SKM-1 treated with dmso at 0.1 percent for 144 hours (cell line): Measurements from ENCODE around the gene SLC6A1.

Experiments used
- DNase-seq: peaks from one replicate; lab custom pipeline; 2025; ENCODE audit not compliant: unreplicated experiment; lab: John Stamatoyannopoulos, UW

SLC6A1 gene

DNA sequence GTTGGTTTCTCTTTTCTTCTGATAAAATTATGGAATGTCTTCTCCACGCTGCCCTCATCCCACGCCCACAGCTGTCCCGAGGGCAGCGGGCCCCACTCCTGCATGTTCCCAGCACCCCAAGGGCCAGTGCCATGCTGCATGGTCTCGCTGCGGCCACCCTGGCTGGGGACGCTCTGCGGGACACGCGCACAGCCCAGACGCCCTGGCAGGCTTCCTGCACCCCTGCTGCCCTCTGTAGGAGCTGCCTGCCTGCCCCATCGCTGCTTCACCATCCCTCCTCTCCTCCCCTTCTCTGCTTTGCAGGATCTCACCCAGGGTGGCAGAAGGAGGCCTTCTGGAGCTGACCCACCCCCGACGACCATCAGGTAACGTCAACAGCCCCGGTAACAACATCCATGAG, 22.8 kb downstream of the SLC6A1 start:
- DNase-seq: no peak

GRCh38 chr3:11016727-11017126, 24.2 kb downstream of the SLC6A1 start:
- DNase-seq: no peak

GRCh38 chr3:11019116-11019819, 26.7 kb downstream of the SLC6A1 start:
- no peak for DNase-seq

- no peak for DNase-seq
Measured at GRCh38 chr3:11020764-11021163, 28.2 kb downstream of the SLC6A1 start.

- DNase-seq: no peak
Measured at GRCh38 chr3:11021611-11022011, 29.1 kb downstream of the SLC6A1 start.

DNA sequence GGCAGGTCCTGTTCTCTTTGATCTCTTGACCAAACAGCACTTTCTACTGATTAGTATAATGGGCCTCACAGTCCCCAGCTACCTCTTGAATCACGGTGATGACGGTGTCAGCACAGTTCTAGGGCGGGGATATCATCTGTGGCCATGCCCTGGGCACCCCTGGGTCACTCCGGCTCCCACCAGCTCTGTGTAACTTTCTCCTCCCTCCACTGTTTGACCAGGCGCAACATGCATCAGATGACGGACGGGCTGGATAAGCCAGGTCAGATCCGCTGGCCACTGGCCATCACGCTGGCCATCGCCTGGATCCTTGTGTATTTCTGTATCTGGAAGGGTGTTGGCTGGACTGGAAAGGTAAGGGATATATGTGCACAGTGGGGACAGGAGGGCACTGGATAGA, 29.6 kb downstream of the SLC6A1 start:
- no peak for DNase-seq

DNA sequence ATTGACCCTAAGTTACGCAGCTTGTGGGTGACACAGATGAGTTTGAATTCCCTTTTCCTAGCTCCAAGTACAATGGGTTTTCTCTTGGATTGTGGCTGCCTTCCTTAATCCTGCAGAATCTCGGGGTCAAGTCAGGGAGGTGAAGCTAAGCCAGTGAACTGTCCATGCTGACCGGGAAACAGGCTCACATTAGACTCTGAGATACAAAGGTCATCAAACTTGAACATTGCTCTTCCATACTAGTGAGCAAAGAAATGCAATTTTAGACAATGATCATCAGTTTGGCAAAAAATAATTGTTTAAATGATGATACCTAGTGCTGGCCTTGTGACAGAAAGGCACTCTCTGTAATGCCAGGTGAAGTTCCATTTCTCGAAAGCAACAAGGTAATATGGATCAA, 31.6 kb downstream of the SLC6A1 start:
- no peak for DNase-seq

DNA sequence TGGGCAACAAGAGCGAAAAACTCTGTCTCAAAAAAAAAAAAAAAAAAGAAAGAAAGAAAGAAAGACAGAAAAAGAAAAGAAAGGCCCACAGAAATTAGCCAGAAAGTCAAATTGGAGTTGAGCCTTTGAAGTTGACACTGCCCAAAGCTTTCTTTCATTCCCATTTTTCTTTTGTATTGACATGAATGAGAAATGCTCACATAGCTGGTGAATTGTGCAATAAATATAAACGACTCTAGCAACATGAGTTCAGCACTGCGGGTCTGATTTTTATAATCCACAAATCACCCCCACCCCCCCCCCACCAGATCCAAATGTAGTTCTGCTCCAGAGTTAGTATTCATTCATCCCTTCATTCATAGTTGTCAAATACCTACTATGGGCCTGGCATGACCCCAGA, 37.4 kb downstream of the SLC6A1 start:
- DNase-seq: no peak

GRCh38 chr3:11033871-11034270, 41.3 kb downstream of the SLC6A1 start:
- no peak for DNase-seq

DNA sequence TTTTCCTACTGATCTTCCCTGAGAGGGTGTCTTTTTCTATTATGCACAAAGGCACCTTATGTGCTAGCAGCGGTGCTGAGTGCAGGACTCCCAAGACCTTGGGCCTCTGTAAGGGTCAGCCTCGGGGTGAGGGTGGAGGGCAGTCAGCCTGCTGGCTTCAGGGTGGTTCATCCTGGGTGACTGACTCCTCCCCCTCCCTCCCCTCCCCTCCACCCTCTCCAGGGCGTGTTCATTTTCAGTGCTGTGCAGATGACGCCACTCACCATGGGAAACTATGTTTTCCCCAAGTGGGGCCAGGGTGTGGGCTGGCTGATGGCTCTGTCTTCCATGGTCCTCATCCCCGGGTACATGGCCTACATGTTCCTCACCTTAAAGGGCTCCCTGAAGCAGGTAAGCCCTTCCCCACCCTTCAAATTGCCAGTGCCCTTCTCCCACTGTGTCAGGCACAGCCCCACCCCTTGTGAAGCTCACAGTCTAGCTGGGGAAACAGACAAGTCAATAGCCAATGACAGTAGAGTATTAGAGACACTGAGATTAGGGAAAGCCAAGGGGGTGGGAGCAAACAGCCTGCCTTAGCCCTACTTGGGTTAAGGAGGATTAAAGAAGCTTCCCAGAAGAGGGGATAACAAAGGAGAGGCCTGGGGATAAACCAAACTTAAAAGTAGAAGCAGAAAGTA, 41.9 kb downstream of the SLC6A1 start:
- DNase-seq: no peak

- no peak for DNase-seq
Measured at GRCh38 chr3:11035757-11036505, 43.4 kb downstream of the SLC6A1 start.

DNA sequence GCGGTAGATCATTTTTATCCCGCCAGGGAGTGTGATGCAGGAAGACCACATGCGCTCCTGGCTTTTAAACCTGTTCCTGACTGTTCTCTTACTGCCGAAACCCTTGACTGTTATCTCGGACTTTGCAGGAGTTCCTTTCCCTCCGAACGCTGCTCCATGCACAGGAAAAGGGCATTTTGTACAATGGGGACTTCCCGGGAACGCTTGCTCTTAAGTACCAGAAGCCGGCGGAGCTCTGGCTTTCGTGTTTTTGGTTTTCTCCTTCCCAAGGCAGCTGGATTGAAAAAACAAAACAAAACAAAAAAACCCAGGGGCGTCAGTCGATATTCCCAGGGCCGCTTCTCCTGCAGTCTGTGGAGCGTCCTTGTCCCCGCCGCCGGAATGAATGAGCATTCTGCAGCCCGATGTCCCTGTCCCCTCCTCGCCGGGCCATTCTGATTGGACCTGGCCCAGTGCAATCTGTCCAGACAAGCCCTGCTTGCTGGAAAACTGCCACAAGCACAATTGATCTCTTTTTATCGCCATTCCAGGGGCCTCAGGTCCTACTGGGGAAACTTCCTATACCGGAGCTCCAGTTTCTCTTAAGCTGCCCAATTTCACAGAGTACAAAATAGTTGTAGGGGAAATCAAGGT, 44.8 kb downstream of the SLC6A1 start:
- DNase-seq: no peak

DNA sequence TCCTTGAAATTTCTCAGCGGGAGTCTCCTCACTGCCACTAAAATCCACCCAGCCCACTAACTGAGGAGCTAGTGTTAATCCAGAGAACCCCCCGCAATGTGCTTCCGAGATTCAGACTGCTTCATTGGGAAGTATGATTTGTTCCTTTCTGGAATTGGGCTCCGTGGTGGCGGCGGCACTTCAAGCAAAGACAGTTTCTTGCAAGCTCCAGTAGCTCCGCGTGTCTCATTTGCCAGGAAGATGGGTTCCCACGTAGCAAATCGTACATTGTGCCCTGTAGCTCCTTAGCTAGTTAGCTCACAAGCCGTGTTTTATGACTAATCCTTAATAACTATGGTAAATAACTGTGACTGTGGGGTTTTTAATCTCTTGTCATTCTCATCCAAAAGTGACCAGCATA, 45.4 kb downstream of the SLC6A1 start:
- DNase-seq: no peak

- no peak for DNase-seq
Measured at GRCh38 chr3:11045536-11045935, 53.0 kb downstream of the SLC6A1 start.

DNA sequence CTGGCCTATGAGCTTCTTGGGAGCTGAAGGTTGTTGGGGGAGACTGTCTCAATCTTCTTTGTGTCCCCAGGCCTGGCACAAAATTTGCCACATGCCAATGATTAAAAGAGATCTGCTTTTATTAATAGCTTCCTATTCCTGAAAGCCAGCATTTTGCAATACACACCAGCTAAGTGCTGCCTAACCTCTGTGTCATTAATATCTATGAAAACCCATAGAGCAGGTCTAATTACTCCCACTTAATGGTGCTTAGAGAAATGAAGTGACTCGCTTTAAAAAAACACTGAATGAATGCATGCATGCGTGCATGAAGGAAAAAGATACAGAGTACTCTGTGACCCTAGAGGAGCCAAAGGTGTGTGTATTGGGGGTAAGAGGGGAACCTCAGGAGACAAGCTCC, 55.0 kb downstream of the SLC6A1 start:
- DNase-seq: no peak

DNA sequence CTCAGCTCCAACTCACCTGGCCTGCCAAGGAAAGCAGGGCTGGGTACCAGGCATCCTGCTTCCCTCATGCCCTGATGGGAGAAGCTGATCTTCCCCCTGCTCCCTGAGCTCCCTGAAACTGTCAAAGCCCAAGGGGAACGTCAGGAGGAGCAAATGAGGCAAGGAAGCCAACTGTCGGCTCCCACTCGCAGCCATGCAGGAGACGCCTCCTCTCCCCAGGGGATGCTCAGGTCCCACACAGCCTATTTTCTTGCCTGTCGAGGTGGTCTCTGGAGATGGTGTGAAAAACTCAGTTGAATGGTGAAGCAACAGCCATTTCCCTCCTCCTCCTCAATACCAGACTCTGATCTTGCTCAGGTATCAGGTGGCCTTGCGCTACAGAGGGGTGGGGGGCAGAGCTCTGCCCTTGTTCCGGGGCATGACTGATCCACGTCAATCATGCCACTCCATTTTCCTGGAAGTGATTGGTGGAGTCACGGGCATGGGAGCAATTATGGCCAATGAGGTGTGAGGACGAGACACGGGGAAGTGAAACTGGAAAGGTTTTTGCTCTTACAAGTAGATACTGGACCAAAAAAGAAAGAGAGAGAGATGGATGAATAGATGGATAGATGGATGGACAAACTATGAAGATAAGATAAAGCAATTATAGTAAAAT, 58.2 kb downstream of the SLC6A1 start:
- no peak for DNase-seq

DNA sequence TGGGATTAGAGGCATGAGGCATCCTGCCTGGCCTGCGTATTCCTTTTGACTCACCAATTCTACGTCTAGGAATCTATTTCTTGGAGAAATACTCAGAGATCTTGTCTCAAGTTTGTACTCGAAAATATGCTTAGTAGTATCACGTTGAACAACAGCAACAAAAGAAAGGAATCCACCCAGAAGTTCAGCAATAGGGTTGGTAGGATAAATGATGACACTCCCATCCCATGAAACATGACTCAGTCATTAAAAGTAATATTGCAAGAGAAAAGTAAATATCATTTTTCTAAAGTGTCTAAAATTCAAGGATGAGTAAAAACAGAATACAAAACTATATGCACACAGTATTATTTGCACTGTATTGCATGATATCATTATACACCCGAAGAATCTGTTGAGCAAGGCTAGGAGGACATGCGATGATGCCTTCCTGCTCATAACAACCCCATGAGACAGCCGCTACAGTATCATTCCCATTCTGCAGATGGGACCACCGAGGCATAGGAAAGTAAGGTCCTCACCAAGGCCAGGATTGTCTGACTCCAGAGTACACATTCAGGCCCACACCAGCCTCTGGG, 61.5 kb downstream of the SLC6A1 start:
- no peak for DNase-seq

- no peak for DNase-seq
Measured at GRCh38 chr3:11054739-11055438, 62.3 kb downstream of the SLC6A1 start.

GRCh38 chr3:11055496-11055895, 62.9 kb downstream of the SLC6A1 start:
- no peak for DNase-seq

- DNase-seq: no peak
Measured at GRCh38 chr3:11056531-11057050, 64.0 kb downstream of the SLC6A1 start.
